Sigmoid colon (tissue), 7 donors: ENCODE data around the gene ANKS6. TPM values are rescaled to one million over a fixed set of nuclear protein-coding genes. Genes with fewer than 3 reads are reported as not detected.

Source experiments
- DNase-seq: peaks from one replicate; pipeline ENCODE4 v3.0.0-alpha.2; 2019
- H3K27ac ChIP-seq, 4 donors: fragments of 200-600 bp; sonication (generic); one replicate each; pipeline ENCODE4 v1.5.1; 2016 to 2019; ENCODE audit warnings: mild to moderate bottlenecking in 1 of 4
- H3K27me3 ChIP-seq, 3 donors: fragments of 200-600 bp; sonication (generic); one replicate each; pipeline ENCODE4 v1.5.1; 2019; ENCODE audit warnings: mild to moderate bottlenecking in 1 of 3
- H3K36me3 ChIP-seq, 4 donors: fragments of 200-600 bp; sonication (generic); one replicate each; pipeline ENCODE4 v1.5.1; 2016 to 2019
- H3K4me1 ChIP-seq, 4 donors: fragments of 200-600 bp; sonication (generic); one replicate each; pipeline ENCODE4 v1.5.1; 2017 to 2019
- H3K4me3 ChIP-seq, 4 donors: fragments of 200-600 bp; sonication (generic); one replicate each; pipeline ENCODE4 v1.5.1; 2017 to 2019; ENCODE audit warnings: mild to moderate bottlenecking in 2 of 4, moderate library complexity in 1 of 4
- H3K9me3 ChIP-seq, 4 donors: fragments of 200-600 bp in 3 of 4; sonication (generic) in 3 of 4; one replicate each; pipeline versions ENCODE4 v1.5.1 to v1.6.1; 2013 to 2019
- EP300 ChIP-seq, 4 donors: sonication (generic); formaldehyde crosslinking; IDR thresholded peaks; one replicate each; pipeline ENCODE4 v1.6.1; 2017; ENCODE audit warnings: antibody characterized with exemption in 4 of 4
- POLR2A ChIP-seq, 2 donors: fragments of 450-650 bp; IDR thresholded peaks; one replicate each; pipeline ENCODE4 v1.6.1; 2016; ENCODE audit warnings: antibody characterized with exemption in 2 of 2, mild to moderate bottlenecking in 2 of 2, moderate library complexity in 2 of 2
- POLR2AphosphoS5 ChIP-seq, 4 donors: sonication (generic); formaldehyde crosslinking; IDR thresholded peaks; one replicate each; pipeline ENCODE4 v1.6.1; 2017; ENCODE audit warnings: antibody characterized with exemption in 4 of 4
- WGBS, 2 donors: extraction: QIAGEN DNeasy Blood & Tissue Kit; methylation state at CpG; one replicate each; pipeline ENCODE4 v1.1.7; 2013; 5-methylcytosine and 5-hydroxymethylcytosine counted together
- intact Hi-C: fragments of 100-400 bp; cut with DNase I; formaldehyde crosslinking; loops from one replicate; pipeline ENCODE4 v1.15.1; 2023
- polyA plus RNA-seq, 3 donors: library from polyadenylated mRNA; stranded (reverse); fragments of 200-250 nt; gene quantifications; one replicate each; pipeline ENCODE4 v1.2.3, GENCODE V29; 2013
- total RNA-seq, 4 donors: library from RNA; depleted of rRNA; stranded (reverse); fragments of >200 nt; gene quantifications; one replicate each; pipeline ENCODE4 v1.1.0, GENCODE V29; 2016
- TF ChIP-seq, protein P1 (sequence below), 4 experiments: fragments of 450-650 bp in 3 of 4; fragments of 200-600 bp in 1 of 4; IDR thresholded peaks; one replicate each; pipeline ENCODE4 v1.5.1; 2016 to 2019; ENCODE audit warnings: antibody characterized with exemption in 4 of 4, mild to moderate bottlenecking in 3 of 4, moderate library complexity in 2 of 4
- donor health status: healthy with polysubstance abuse.
- donor health status: Bipolar disorder and iron deficiency.
- donor health status: healthy.

Gene ANKS6
- total and polyA plus RNA-seq, 7 donors: 5.4 to 22.8 (median 10.7) TPM

DNA sequence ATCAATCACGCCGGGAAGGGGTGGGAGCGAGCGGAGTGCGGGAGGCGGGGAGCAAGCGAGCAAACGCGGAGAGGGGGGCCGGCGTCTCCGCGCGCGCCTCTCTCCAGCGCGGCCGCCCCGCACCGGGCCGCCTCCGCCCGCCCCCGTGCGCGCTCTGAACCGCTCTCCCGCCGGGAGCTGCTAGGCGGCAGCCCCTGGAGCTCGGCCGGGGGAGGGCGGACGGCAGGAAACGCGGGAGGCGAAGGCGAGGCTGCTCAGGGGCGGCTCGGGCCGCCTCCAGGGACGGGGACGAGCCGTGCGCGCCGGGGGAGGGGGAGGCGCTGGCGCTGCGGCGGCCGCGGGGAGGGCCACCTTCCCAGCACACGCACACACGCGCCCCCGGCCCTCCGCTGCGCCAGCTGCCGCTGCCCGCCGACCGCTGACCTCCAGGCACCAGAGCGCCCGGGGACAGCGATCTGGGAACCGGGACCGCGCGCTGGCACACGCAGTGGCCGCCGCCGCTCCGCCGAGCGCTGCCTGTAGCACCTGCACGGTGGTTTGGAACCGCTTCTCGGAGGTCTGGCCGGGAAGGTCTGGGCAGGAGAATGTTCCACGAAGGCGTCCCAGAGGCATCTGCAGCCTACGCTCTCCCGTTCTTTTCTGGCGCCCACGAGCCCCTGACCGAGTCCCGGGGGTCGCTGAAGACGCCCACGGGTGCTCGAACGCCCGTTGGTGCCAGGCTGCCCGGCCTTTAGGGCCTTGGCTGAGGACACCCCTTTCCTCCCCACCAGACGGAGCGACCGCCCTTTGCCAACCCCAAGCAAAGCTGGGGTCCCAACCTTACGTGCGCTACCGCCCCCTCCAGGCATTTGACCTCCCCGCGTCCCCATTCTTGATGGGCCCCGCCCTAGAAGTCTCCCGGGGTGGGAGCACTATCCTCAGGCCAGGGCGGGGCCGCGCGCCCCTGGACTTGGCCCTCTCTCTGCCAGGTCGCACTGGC, 87.1 kb downstream of the ANKS6 start, which contains the start of gene GABBR2:
GABBR2 (minus strand) TSS at position 3 of the 979 bp plus-strand sequence. CDS start 198 bp downstream, outside the sequence.
- peak within 1 kb of the TSS in 3 of 4 donors; percentile 25 to 48 (median 43) for H3K4me3 ChIP-seq
- H3K27ac ChIP-seq: no peak within 1 kb of the TSS
- intact Hi-C loops: no loop called here
- no peaks in the 10 kb centered on the region for H3K9me3 ChIP-seq
- peaks cover 29 to 69% (median 52%) of the 10 kb centered on the region in 3 donors for H3K27me3 ChIP-seq
- WGBS, 2 donors: 3 to 4% methylated on average over 111 of the region's 111 CpGs
- no peaks in the 10 kb centered on the region for H3K36me3 ChIP-seq
- TF ChIP-seq EP300 (IDR thresholded peaks at IDR 0.05) (no peak), POLR2AphosphoS5 (IDR thresholded peaks at IDR 0.05) (no peak), POLR2A (IDR thresholded peaks at IDR 0.05) (no peak)
- TF ChIP-seq, protein P1, sequence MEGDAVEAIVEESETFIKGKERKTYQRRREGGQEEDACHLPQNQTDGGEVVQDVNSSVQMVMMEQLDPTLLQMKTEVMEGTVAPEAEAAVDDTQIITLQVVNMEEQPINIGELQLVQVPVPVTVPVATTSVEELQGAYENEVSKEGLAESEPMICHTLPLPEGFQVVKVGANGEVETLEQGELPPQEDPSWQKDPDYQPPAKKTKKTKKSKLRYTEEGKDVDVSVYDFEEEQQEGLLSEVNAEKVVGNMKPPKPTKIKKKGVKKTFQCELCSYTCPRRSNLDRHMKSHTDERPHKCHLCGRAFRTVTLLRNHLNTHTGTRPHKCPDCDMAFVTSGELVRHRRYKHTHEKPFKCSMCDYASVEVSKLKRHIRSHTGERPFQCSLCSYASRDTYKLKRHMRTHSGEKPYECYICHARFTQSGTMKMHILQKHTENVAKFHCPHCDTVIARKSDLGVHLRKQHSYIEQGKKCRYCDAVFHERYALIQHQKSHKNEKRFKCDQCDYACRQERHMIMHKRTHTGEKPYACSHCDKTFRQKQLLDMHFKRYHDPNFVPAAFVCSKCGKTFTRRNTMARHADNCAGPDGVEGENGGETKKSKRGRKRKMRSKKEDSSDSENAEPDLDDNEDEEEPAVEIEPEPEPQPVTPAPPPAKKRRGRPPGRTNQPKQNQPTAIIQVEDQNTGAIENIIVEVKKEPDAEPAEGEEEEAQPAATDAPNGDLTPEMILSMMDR (IDR thresholded peaks at IDR 0.05): no peak
- H3K4me1 ChIP-seq: peaks cover 0 to 24% (median 20%) of the 10 kb centered on the region in 4 donors
- no peak for DNase-seq

DNA sequence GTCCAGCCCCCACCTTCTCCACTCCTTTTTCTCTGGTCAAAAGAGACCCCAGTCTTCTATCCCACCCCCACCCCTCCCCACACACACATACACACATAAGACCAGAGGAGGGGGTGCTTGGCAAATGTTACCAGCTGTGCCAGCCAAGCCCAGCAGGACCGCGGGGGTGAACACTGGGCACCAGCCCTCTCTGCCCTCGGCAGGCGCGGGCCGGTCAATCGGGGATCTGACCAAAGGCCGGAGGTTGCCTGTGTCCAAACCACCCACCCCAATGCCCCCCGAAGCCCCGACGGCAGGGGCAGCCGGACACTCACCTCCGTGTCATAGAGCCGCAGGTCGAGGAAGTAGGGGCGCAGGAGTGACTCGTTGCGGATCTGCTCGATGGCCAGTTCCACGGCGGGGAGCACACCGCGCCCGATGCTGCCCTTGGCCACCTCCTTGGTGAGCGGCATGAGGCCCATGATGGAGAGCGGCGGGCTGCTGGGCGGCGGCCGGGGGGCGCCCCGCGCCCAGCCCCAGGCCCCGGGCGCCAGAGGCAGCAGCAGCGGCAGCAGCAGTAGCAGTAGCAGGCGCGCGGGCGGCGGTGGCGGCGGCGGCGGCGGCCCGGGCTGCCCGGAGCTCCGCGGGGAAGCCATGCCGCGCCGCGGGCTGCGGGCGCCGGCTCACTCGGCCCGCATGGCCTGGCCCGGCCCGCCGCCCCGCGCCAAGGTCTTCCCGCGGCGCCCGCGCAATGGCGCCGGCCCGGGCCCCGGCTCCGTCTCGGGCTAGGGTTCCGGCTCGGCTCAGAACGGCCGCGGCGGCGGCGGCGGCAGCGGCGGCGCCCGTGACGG, 88.0 kb downstream of the ANKS6 start:
- intact Hi-C loops: no loop called here
- 3 to 4% methylated on average over 89 of the region's 89 CpGs for WGBS, 2 donors

DNA sequence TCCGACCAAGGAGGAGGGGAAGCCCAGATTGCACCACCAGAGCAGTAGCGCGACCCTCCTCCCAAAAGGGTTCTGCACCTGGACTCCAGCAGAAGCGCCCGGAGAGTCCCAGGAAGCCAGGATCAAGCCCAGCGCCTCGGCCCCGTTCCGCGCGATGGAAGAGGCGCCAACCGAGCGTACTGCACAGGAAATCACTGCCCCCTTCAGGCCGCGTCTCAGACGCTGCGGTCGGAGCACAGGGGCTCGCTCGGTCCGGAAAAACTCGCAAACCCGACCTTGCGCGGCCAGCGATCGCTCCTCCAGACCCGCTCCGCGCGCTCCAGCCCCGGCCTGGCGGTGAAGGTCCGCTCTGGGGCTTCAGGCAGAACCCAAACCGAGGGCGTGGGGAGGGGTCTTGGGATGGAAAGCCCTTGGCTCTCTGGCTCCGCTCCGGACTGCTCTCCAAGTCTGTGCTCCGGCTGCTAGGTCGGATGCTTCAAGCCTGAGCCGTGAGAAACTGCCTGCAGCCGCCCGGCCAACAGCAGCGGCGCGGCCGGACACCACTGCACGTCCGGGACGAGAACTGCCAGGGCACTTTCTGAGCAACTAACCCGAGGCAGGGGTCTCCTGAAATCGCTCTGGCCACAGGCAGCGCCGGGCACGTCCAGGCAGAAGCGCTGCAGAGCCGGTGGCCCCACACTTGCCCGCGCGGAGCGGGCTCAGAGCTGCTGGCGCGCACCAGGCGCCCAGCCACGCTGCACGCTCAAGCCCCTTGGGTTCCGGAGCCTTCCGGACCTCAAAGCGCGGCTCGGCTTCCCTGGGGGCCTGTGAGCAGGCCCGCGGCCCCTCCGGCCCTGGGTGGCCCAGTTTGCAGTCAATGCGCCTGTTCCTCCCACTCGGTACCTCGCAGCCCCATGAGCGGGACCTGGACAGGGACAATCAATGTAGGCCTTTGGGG, 88.9 kb downstream of the ANKS6 start:
- H3K27ac ChIP-seq: no peak overlapping the region
- no peaks in the 10 kb centered on the region for H3K36me3 ChIP-seq
- peaks cover 0 to 24% (median 20%) of the 10 kb centered on the region in 4 donors for H3K4me1 ChIP-seq
- no peak for DNase-seq
- no peaks in the 10 kb centered on the region for H3K9me3 ChIP-seq
- intact Hi-C loops: no loop called here
- H3K27me3 ChIP-seq: peaks cover 29 to 69% (median 52%) of the 10 kb centered on the region in 3 donors
- WGBS, 2 donors: 4 to 7% methylated on average over 79 of the region's 79 CpGs
- peak overlapping the region in 1 of 4 donors; percentile 8 for H3K4me3 ChIP-seq
- TF ChIP-seq, protein P1 (IDR thresholded peaks at IDR 0.05): no peak
- no peak for TF ChIP-seq POLR2A (IDR thresholded peaks at IDR 0.05)
- no peak for TF ChIP-seq EP300 (IDR thresholded peaks at IDR 0.05)
- TF ChIP-seq POLR2AphosphoS5 (IDR thresholded peaks at IDR 0.05): no peak

More for the DNA sequence above, 88.0 kb downstream of the ANKS6 start:
- H3K27ac ChIP-seq: no peak overlapping the region
- no peaks in the 10 kb centered on the region for H3K36me3 ChIP-seq
- H3K9me3 ChIP-seq: no peaks in the 10 kb centered on the region
- peaks cover 29 to 69% (median 52%) of the 10 kb centered on the region in 3 donors for H3K27me3 ChIP-seq
- H3K4me3 ChIP-seq: peak overlapping the region in 3 of 4 donors; percentile 25 to 48 (median 43)
- no peak for DNase-seq
- H3K4me1 ChIP-seq: peaks cover 0 to 24% (median 20%) of the 10 kb centered on the region in 4 donors
- no peak for TF ChIP-seq POLR2AphosphoS5 (IDR thresholded peaks at IDR 0.05)
- no peak for TF ChIP-seq POLR2A (IDR thresholded peaks at IDR 0.05)
- TF ChIP-seq, protein P1 (IDR thresholded peaks at IDR 0.05): no peak
- no peak for TF ChIP-seq EP300 (IDR thresholded peaks at IDR 0.05)
